HG03066 (cell line): ENCODE data around the gene HOXA6.

Experiments
- ATAC-seq: cut with Tn5 transposase; IDR thresholded peaks from one replicate; pipeline ENCODE4 v1.9.1; 2021; ENCODE audit warnings: low read depth; ENCODE audit not compliant: unreplicated experiment

HOXA6 gene

DNA sequence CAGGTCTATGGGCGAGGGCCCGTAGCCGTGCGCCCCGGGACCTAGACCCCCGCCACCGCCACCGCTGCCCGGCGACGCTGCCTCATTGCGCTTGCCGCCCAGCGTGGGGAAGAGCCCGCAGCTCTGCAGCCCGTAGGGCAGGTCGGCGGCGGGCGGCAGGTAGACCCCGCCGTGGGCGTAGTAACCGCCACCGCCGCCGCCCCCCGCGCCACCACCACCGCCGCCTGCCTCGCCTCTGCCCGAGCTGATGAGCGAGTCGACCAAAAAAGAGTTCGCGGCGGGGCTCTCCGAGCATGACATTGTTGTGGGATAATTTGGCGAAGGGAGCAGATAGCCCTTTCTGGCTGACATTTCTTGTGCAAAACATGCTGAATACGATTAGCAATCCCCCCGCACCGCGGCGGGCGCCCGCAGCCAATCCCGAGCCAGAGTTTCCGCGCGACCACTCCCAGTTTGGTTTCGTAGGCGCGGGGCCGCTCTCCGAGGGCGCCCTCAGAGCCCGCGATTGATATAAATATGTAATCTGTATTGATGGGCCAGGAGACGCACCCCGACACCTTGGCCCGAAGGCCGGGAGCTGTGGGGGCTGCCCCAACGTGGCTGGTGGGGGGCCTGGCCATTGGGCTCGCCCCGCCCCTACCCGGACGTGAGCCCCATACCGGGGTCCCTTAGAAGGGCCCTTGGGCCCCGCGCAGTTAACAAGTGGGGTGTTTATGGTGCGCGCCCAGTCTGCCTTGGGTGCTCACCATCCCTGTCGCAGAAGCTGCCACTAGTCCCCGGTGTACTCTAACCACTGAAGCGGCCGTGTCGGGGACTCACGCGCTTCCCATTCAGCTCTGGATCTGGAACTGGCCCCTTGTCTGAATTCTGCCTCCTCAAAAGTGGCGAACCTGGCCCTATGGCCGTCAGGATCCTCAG, 26.6 kb upstream of the HOXA6 start, which contains the start of gene HOXA10:
TSS of gene HOXA10 (minus strand) at position 365 of the 918 bp plus-strand sequence. CDS start at position 351, 14 bp downstream.
- ATAC-seq, result no peak

DNA sequence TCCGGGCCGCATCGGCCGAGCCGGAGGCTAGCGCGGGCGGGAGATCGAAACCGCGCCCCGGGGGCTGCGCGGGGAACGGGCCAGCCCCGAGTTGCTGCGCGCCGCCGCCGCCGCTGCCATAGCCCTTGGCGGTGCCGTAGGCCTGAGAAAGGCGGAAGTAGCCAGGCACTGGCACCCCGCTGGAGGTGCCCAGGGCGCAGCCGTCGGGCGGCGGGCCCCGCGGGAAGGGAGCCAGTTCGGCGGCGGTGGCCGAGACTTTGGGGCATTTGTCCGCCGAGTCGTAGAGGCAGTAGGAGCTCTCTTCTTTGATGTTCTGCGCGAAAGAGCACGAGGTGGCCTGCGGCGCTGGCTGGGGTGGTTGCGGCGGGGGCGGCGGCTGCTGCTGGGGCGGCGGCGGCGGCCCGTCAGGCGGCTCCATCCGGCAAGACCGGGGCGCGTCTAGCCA, 26.0 kb upstream of the HOXA6 start:
- ATAC-seq, result no peak

DNA sequence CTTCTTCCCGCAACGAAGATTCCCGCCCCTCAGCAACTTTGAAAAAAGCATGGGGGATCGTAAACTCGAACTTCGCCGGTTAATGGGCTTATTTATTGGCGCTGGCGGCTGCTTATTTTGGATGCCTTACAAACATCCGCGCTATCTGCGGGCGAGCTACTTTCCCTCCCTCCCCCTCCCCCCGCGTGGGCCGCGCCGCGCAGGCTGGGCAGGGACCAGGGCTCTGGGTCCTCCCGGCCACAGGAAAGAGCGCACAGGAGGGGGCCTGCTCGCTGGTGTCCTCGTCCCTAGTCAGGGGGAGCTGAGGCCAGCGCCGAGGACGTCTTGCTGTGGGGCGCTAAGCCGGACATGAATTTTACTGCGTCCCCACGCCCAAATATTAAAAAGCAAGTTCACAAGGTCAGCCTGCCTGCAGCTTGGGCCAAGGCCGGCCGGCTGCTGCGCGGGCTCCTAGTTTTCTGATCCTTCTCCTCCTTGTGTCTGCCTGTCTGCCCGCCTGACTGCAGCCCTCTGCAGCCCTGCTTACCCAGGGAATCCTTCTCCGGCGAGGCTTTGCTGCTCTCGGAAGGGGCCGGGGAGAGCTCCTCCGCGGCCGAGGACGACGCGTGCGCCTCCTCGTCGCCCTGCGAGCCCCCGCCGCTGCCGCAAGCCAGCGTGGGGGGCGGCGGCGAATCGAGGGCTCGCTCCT, 25.4 kb upstream of the HOXA6 start:
- no peak for ATAC-seq

DNA sequence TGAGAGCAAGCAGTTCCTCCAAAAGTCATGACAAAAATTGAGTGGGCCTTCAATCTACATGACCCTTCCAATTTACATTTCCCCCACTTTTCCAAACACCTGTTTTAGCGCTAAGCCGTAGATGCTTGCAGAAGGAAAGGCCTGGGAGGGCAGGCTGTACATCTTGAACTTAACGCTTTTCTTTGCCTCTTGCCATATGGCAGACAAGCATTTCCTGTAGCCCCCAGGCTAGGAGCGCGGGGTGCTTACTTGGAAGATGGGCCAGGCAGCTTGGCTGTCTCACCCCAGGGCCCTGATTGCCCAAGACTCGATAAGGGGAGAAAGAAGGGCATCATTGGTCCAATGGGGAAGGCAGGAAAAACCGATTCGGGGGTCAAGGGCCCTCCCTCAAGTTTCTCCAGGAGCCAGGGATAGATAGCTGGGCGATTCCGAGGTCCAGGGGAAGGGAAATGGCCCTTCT, 24.8 kb upstream of the HOXA6 start:
- ATAC-seq, result no peak

DNA sequence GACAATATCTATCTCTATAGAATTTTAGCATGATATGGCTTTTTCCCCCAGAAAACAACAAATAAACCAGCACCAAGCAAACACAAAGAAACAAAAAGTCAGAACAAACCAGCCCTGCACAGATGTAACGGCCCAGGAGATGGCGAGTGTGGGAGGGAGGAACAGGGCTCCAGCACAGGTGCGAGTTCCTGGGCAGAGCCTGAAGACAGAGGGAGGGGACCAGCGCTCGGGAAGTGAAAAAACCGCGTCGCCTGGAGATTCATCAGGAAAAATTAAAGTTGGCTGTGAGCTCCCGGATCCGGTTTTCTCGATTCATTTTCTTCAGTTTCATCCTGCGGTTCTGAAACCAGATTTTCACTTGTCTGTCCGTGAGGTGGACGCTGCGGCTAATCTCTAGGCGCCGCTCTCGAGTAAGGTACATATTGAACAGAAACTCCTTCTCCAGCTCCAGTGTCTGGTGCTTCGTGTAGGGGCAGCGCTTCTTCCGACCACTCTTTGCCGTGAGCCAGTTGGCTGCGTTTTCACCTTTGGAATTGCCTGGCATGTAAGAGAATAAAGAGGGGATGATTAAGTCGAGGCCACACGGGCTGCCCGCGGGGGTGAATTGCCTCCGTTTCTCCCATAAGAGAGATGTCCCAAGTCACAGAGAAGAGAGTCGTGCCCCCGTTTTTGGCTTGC, 24.2 kb upstream of the HOXA6 start:
- ATAC-seq, result no peak

DNA sequence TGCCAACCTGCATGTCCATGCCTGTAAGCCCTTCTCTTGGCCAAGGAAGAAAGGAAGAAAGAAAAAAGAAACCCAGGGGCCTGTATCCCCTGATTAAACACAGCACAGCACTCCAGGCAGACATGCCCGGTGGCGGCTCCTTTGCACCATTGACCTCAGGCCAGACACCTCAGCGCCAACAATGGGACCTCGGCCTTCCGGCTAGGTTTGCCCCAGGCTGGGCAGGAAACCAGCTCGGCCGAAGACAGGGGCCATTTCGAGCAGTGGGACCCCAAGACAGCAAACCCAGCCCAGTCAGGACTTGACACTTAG, 23.7 kb upstream of the HOXA6 start:
- ATAC-seq, result no peak

DNA sequence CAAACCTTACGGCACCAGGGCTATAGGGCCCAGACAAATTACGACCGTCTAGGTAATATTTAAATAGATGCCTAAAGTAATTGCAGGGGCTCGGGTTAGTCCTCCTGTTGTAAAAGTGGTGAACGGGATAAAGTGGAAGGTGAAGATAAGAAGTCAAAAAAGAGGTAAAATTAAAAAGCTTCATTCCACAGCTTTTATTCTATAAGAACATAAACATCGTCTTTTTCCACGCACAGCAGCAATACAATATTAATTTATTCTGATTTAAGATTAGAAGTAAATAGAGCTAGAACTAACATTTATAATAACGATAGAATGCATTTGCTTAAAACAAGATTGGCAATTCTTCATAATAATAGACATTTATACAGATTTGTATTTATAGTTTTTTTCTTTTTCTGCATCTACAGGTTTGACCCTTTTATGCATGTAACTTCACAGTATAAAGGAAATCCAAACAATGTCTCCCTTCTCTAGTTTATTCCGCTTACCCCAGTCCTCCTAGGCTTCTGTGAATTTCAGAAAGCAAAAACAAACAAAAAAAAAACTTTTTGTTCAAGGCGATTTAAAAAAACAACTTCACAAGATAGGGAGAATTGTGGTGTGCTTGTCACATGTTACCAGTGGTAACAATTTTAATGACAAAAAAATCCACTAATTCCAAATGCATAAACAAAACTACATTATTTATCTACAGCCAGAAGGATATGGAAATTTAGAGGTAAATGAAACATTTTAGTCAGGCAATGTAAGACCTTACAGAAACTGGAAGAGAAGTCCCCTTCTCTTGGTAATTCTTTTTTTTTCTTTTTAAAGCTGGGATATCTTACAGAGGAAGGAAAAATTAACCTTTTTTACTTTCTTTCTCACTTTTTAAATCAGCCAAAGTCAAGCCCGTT, 23.1 kb upstream of the HOXA6 start:
- ATAC-seq, result no peak

DNA sequence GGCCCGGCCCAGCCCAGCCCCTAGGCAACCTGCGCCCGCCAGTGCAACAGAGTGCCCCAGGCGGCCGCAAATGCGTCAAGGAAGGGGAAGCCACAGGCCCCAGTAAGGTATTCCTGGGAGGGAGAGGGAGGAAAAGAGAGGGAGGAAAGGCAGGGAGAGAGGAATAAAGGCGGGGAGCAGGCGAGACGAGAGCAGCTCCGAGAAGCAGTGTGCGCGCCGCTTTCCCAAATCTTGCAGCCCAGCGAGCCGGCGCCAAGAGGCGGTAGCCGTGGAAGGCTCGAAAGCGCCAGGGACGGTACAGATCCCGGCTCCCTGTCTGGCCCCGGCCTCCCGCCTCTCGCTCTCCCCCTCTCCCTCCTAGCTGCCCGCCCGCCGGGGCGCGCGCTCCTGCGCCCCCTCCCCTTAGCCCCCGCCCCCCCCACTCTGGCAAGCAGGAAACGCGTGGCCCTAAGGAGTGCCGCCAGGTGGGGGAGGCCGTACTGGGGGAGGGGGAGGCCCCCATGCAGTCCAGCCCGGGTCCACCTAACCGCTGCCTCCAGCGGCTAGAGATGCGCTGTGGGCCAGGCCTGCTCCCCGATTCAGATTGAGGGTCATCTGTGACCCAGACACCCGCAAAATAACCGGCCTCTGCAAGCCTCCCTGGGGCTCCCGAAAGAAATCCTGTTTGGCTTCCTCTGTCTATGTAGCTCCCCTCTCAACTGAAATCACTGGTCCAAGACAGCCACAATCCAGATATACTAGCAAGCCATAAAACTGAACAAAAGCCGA, 22.3 kb upstream of the HOXA6 start:
- no peak for ATAC-seq

DNA sequence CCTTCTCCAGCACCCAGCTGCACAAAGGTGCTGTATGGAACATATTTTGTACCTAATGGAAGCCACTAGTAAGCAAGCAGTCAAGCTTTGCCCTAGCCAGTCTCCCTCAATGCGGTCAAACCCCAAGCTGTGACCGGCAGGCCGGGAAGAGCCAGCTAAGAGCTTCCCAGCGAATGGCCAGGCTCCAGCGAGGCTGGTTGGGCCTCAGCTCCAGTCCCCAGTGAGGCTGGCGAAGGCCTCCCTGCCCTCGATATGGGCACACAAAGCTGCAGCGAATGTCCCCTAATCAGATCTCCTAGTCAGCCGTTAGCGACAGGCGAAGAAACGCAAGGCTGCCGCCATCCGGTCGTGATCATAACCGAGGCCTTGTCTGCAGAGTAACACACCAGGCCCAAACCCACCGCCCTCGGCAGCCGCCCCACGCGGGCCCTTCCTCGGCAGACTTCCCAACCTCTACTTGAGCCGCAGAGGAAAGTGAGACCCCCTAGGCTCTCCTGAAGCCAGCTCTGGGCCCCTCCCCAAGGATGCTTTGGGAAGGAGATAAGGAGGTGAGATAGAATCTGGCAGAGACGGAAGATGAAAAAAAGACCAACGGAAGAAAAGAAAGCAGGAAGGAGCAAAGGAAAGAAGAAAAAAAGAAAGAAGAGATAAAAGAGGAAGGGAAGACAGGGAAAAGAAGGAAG, 20.8 kb upstream of the HOXA6 start:
- no peak for ATAC-seq

DNA sequence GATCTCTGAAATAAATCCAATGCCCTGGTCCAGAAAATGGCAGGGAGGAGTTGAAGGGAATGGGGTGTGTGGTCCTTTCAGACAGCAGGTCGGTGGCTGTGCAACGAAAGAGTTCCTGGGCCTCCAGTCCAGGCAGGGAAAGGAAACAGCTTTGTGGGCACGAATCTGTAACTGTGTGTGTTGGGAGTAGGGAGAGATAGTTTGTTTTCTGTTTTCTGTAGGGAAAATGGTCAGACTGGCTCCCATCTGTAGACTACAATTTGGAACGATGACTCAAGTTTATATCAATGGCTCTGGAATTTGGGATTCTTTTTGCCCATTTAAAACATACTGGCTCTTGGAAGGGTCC, 20.3 kb upstream of the HOXA6 start:
- no peak for ATAC-seq

DNA sequence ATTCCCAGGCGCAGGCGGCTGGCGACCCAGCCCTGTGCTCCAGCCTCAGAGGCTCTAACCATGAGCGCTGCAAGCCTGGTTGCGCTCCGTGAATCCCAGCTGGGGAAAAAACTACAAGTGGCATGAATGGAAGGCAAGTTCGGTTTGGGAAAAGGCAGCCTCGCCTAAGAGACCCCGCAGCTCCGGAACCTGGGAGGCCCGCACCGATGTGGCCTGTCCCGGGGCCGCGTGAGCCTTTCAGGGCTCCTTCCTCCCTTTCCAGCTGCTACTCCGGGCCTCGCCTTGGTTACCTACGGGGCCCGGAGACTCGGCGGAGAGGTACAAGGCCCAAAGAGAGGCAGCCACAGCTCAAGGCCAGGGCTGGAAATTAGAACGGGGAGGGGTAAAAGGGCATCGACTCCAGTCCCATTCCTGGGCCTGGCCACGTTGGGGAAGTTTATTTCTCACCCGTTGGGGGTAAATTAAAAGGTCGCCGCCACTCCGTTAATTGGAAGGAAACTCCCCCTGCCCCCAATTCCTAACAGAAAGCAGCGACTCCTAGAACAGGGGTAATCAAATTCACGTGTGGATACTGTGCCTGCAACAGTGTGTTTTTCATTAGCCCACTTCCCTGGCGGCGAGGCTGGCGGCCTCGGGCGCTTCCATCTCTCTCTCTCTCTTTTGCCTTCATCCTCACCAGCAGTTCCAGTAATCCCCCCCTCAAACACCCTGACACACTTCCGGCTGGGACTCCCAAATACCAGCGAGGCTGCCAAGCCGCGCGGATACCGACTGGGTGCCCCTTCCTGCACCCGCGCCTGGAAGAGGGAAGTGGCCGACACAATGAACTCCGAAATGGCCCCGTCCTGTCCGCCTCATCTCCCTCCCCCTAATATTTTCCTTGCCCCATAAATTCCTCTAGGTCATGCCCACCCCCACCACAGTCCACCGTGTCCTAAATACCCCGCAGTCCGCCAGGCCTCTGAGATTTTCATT, 19.2 kb upstream of the HOXA6 start:
- ATAC-seq, result no peak

DNA sequence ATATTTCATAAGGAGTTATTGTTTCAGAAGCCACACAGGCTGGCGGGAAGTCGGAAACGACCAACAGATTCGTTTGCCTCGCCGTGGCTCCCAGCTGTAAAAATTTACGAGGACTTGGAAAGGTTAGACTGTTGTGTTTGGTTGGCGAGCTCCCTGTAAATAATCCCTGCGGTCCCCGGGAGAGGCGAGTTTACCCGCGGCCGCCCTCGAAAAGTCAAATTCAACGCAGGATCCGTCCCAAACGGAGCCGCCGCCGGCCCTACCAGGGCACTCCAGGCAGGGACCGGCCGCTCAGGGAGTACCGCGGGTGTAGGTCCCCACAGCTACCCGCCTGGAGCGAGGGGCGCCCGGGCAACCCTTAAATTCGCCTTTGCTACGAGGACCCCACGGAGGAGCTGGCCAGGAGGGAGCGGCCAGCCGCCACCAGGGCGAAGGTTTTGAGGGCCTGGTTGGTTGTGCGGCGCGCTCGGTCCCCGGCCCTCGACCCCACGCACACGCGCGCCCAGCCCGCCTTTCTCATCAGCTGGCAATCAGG, 18.5 kb upstream of the HOXA6 start:
- no peak for ATAC-seq

DNA sequence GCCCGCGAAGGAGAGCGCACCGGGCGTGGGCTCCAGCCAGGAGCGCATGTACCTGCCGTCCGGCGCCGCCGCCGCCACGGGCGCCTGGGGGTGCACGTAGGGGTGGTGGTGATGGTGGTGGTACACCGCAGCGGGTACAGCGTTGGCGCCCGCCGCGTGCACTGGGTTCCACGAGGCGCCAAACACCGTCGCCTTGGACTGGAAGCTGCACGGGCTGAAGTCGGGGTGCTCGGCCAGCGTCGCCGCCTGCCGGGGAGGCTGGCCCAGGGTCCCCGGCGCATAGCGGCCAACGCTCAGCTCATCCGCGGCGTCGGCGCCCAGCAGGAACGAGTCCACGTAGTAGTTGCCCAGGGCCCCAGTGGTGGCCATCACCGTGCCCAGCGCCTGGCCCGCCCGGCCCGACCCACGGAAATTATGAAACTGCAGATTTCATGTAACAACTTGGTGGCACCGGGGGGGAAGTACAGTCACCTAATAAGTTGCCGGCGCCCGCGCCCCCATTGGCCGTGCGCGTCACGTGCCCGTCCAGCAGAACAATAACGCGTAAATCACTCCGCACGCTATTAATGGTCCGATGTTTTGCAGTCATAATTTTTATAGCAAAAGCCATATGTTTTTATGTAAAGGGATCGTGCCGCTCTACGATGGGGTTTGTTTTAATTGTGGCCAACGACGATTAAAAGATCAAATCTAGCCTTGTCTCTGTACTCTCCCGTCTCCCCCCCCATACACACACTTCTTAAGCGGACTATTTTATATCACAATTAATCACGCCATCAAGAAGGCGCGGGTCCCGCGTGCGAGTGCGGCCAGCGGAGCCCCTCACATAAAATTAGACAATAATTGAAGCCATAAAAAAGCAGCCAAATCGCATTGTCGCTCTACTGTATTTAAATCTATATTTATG, 17.8 kb upstream of the HOXA6 start, which contains the start of gene HOXA9:
TSS of gene HOXA9 (minus strand) at position 449 of the 907 bp plus-strand sequence. CDS start at position 369, 80 bp downstream.
- ATAC-seq, result no peak

DNA sequence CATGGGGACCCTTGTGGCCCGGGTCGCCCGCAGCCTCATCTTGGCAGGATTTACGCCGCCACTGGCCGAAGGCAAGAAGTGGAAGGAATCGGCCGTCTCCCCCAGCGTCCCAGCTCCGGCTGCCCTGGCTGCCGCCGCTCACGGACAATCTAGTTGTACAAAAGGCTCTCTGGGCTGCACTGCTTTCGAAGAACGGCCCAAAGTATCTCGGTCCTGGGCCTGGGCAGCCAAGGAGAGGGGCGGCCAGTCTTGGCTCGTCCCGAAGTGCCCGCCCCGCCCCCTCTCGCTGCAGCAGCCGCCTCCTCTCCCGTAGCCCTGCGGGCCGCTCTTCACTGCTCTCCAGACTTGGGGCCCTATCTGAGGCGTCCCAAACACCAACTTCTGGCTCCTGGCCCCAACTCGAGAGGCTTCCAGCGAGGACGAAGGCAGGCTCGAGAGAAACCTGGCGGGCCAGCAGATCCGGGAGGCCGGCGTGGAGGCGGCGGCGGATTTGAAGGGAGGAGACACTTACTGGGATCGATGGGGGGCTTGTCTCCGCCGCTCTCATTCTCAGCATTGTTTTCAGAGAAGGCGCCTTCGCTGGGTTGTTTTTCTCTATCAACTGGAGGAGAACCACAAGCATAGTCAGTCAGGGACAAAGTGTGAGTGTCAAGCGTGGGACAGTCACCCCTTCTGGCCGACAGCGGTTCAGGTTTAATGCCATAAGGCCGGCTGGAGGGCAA, 17.0 kb upstream of the HOXA6 start:
- ATAC-seq, result no peak

DNA sequence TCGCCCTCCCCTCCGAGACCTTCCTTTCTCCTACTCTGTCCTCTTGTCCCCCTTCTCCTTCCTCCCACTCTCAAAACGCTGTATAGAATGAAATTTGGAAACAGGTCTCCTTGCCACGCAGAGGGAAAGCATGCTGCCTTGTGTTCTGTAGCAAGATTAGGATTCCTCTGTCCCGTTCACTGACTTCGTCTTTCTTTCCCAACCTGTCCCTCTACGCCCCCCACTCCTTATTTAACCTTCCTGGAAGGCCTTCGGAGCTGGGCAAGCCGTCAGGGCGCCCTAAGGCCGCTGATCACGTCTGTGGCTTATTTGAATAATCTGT, 16.4 kb upstream of the HOXA6 start:
- ATAC-seq, result no peak
